Lower leg skin (tissue), 4 donors: ENCODE measurements around the gene CACNA1D. TPM values are rescaled to one million over a fixed set of nuclear protein-coding genes. Genes with fewer than 3 reads are reported as not detected.

Source experiments
- DNase-seq, 2 donors: peaks; one replicate each; pipeline ENCODE4 v3.0.0-alpha.2; 2019; ENCODE audit warnings: low spot score in 2 of 2
- H3K4me3 ChIP-seq: fragments of 200-600 bp; sonication (generic); 2 replicates; pipeline ENCODE4 v1.5.1; 2017; ENCODE audit warnings: mild to moderate bottlenecking, low read depth; ENCODE audit not compliant: poor library complexity, severe bottlenecking
- CTCF ChIP-seq, 3 donors: fragments of 450-650 bp; IDR thresholded peaks; one replicate each; pipeline ENCODE4 v1.5.1; 2016; ENCODE audit warnings: antibody characterized with exemption in 3 of 3, mild to moderate bottlenecking in 3 of 3, moderate library complexity in 2 of 3
- POLR2A ChIP-seq, 2 donors: fragments of 450-650 bp; IDR thresholded peaks; one replicate each; pipeline ENCODE4 v1.6.1; 2016 to 2017; ENCODE audit warnings: antibody characterized with exemption in 2 of 2, mild to moderate bottlenecking in 1 of 2, moderate library complexity in 1 of 2
- WGBS, 2 donors: methylation state at CpG; one replicate each; pipeline ENCODE4 v1.1.5; 2018; 5-methylcytosine and 5-hydroxymethylcytosine counted together
- intact Hi-C: fragments of 100-400 bp; cut with DNase I; formaldehyde crosslinking; loops from one replicate; pipeline ENCODE4 v1.15.0; 2023; ENCODE audit warnings: low total_unique reads
- total RNA-seq, 4 donors: library from RNA; depleted of rRNA; stranded (reverse); fragments of >200 nt; gene quantifications; one replicate each; pipeline ENCODE4 v1.1.0, GENCODE V29; 2016

CACNA1D gene
- total RNA-seq, 4 donors from 2014 or later: 2.4 to 12.5 (median 5.6) TPM

- no peak overlapping the region for H3K4me3 ChIP-seq
- intact Hi-C loops: no loop called here
- TF ChIP-seq POLR2A (IDR thresholded peaks at IDR 0.05) (no peak), CTCF (IDR thresholded peaks at IDR 0.05) (no peak)
- 87 to 89% methylated on average over 16 of the region's 16 CpGs for WGBS, 2 donors
- no peak for DNase-seq
These were observed 295.0 kb downstream of the CACNA1D start for GRCh38 chr3:53789459-53789858.

GRCh38 chr3:53790470-53790869 lies 296.1 kb downstream of the CACNA1D start:
- WGBS, 2 donors: 93 to 96% methylated on average over 5 of the region's 5 CpGs
- H3K4me3 ChIP-seq: no peak overlapping the region
- intact Hi-C loops: no loop called here
- DNase-seq: no peak
- TF ChIP-seq CTCF (IDR thresholded peaks at IDR 0.05): no peak
- no peak for TF ChIP-seq POLR2A (IDR thresholded peaks at IDR 0.05)

GRCh38 chr3:53791317-53791716 lies 296.9 kb downstream of the CACNA1D start:
- WGBS, 2 donors: 87 to 94% methylated on average over 7 of the region's 7 CpGs
- no peak for DNase-seq
- TF ChIP-seq CTCF (IDR thresholded peaks at IDR 0.05) (no peak), POLR2A (IDR thresholded peaks at IDR 0.05) (no peak)
- intact Hi-C loops: no loop called here
- no peak overlapping the region for H3K4me3 ChIP-seq

GRCh38 chr3:53792866-53793265 lies 298.5 kb downstream of the CACNA1D start:
- no peak overlapping the region for H3K4me3 ChIP-seq
- intact Hi-C loops: no loop called here
- TF ChIP-seq POLR2A (IDR thresholded peaks at IDR 0.05): no peak
- no peak for DNase-seq
- WGBS, 2 donors: 100% methylated on average over 3 of the region's 3 CpGs

GRCh38 chr3:53794597-53794996 lies 300.2 kb downstream of the CACNA1D start:
- 41 to 45% methylated on average over 3 of the region's 3 CpGs for WGBS, 2 donors
- intact Hi-C loops: no loop called here
- TF ChIP-seq POLR2A (IDR thresholded peaks at IDR 0.05): no peak
- TF ChIP-seq CTCF (IDR thresholded peaks at IDR 0.05): no peak
- H3K4me3 ChIP-seq: no peak overlapping the region
- DNase-seq: no peak

GRCh38 chr3:53795176-53795575 lies 300.8 kb downstream of the CACNA1D start:
- WGBS, 2 donors: 33 to 58% methylated on average over 3 of the region's 3 CpGs
- intact Hi-C loops: no loop called here
- no peak overlapping the region for H3K4me3 ChIP-seq
- DNase-seq: no peak
- TF ChIP-seq CTCF (IDR thresholded peaks at IDR 0.05) (no peak), POLR2A (IDR thresholded peaks at IDR 0.05) (no peak)
